Measurements from ENCODE around the gene NLE1. TPM values are rescaled to one million over a fixed set of nuclear protein-coding genes. Genes with fewer than 3 reads are reported as not detected.

NLE1 gene
- total RNA-seq, 2 experiments from 2014 or later = 30.3 to 34.1 TPM

DNA sequence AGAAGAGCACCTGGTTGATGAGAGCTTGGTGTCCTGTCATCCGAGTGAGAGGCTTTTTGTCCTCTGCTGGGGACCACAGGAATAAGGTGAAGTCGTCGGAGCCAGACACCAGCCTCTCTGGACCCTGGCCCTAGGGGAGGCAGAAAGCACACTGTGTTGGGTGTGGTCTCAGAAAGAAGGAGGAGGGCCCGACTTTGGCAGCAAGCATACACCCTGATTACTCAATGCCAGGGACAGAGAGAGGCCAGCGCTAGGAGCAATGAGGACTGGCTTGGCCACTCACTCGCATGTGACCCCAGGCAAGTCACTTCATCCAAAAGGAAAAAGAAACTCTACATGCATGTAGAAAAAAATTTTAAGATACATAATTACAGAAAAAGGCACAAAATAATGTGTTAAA is 6.8 kb downstream of the NLE1 start:
- no peaks in the 10 kb centered on the region for H3K9me2 ChIP-seq (ENCODE audit: insufficient read depth, low read length)
- intact Hi-C loops (cut with micrococcal nuclease; ENCODE audit: unreplicated experiment) = no loop called here
- peaks cover 4% of the 10 kb centered on the region; the same call in 1 of the 2 replicates for H4K20me1 ChIP-seq (ENCODE audit: insufficient read depth, low read length)
- no peak overlapping the region for H3K4me2 ChIP-seq (ENCODE audit: low read length)
- ChIA-PET CTCF (ENCODE audit: unreplicated experiment) (no interaction called here), POLR2A (no interaction called here)
- no peak overlapping the region for H2AFZ ChIP-seq (ENCODE audit: low read length)
- H3K27ac ChIP-seq (ENCODE audit: low read depth, low read length, poor library complexity, severe bottlenecking) = no peak overlapping the region
- no peak for TF ChIP-seq CTCF (conservative IDR thresholded peaks at IDR 0.05; ENCODE audit: low read length)
- no peak for TF ChIP-seq EZH2phosphoT487 (IDR thresholded peaks at IDR 0.05; ENCODE audit: borderline replicate concordance, low read depth, low read length)
- no peaks in the 10 kb centered on the region for H3K9me3 ChIP-seq (ENCODE audit: low read length)
- no peak for DNase-seq (ENCODE audit: low spot score)
- H3K36me3 ChIP-seq (ENCODE audit: insufficient read depth, low read length) = peaks cover 99% of the 10 kb centered on the region
- H3K4me3 ChIP-seq (ENCODE audit: low read depth, low read length, poor library complexity, severe bottlenecking) = no peak overlapping the region
- BruUV-seq (replicated peaks) = no TSS peak
- H3K4me1 ChIP-seq (ENCODE audit: insufficient read depth, low read length, poor library complexity, severe bottlenecking) = peaks cover 8% of the 10 kb centered on the region
- peaks cover 13% of the 10 kb centered on the region for H3K79me2 ChIP-seq (ENCODE audit: insufficient read depth, low read depth, low read length)

DNA sequence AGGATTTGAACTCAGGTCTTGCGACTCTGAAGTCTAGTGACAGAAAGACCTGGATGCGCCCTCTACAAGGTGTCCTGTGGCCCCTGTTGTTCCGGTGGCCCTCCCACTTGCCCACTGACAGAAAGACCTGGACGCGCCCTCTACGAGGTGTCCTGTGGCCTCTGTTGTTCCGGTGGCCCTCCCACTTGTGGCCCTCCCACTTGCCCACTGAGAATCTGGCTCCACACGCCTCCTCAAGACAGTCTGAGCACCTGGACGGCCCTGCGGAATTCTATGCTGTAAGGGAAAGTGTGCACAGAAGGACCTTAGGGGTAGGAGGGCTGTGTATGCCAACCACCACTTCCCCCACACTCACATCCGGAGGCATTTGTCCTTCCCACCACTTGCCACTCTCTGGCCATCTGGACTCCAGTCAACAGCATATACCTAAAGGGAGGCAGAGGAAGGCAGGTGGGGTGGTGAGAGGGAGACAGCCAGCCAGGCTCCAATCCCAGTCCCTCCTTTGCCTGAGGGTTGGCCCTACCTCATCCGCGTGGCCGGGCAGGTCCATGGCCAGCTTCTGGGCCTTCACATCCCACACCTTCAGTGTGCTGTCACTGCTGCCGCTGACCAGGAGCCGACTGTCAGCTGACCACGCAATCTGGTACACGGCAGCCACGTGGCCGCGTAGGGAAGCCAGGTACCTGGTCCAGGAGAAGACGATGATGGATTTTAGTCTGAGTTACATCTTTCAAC is 9.1 kb downstream of the NLE1 start:
- POLR2A ChIA-PET = no interaction called here
- no peaks in the 10 kb centered on the region for H3K9me3 ChIP-seq (ENCODE audit: low read length)
- BruUV-seq (replicated peaks) = no TSS peak
- CTCF ChIA-PET (ENCODE audit: unreplicated experiment) = no interaction called here
- H3K79me2 ChIP-seq (ENCODE audit: insufficient read depth, low read depth, low read length) = no peaks in the 10 kb centered on the region
- H3K9me2 ChIP-seq (ENCODE audit: insufficient read depth, low read length) = no peaks in the 10 kb centered on the region
- H4K20me1 ChIP-seq (ENCODE audit: insufficient read depth, low read length) = no peaks in the 10 kb centered on the region
- intact Hi-C loops (cut with micrococcal nuclease; ENCODE audit: unreplicated experiment) = no loop called here
- no peak overlapping the region for H2AFZ ChIP-seq (ENCODE audit: low read length)
- H3K4me2 ChIP-seq (ENCODE audit: low read length) = no peak overlapping the region
- H3K4me3 ChIP-seq (ENCODE audit: low read depth, low read length, poor library complexity, severe bottlenecking) = no peak overlapping the region
- H3K36me3 ChIP-seq (ENCODE audit: insufficient read depth, low read length) = peaks cover 89% of the 10 kb centered on the region
- no peaks in the 10 kb centered on the region for H3K4me1 ChIP-seq (ENCODE audit: insufficient read depth, low read length, poor library complexity, severe bottlenecking)
- TF ChIP-seq EZH2phosphoT487 (IDR thresholded peaks at IDR 0.05; ENCODE audit: borderline replicate concordance, low read depth, low read length) (no peak), CTCF (conservative IDR thresholded peaks at IDR 0.05; ENCODE audit: low read length) (no peak)
- H3K27ac ChIP-seq (ENCODE audit: low read depth, low read length, poor library complexity, severe bottlenecking) = no peak overlapping the region
- no peak for DNase-seq (ENCODE audit: low spot score)

DNA sequence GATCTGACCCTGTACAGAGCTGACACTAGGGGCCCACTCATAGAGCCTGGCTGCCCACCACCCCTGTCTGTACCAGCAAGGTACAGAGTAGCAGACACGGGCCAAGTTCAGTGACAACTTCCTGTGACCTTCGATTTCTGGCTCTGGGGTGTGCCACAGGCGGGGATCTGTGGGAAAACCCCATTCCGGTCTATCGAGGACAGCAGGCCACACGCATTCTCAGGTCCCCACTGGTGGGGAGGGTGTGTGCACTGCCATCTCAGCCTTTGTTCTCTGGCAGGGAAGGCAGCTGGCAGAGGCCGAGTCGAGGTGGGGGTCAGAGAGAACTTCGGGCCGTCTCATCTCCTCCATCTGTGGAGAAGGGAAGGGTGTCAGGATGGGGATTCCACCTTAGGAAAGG is 10.0 kb downstream of the NLE1 start:
- no peaks in the 10 kb centered on the region for H3K9me2 ChIP-seq (ENCODE audit: insufficient read depth, low read length)
- DNase-seq (ENCODE audit: low spot score) = no peak
- no peaks in the 10 kb centered on the region for H3K4me1 ChIP-seq (ENCODE audit: insufficient read depth, low read length, poor library complexity, severe bottlenecking)
- H3K36me3 ChIP-seq (ENCODE audit: insufficient read depth, low read length) = peaks cover 80% of the 10 kb centered on the region
- ChIA-PET CTCF (ENCODE audit: unreplicated experiment) (no interaction called here), POLR2A (no interaction called here)
- no peak overlapping the region for H3K27ac ChIP-seq (ENCODE audit: low read depth, low read length, poor library complexity, severe bottlenecking)
- H3K4me3 ChIP-seq (ENCODE audit: low read depth, low read length, poor library complexity, severe bottlenecking) = no peak overlapping the region
- no peaks in the 10 kb centered on the region for H3K9me3 ChIP-seq (ENCODE audit: low read length)
- intact Hi-C loops (cut with micrococcal nuclease; ENCODE audit: unreplicated experiment) = no loop called here
- no peak overlapping the region for H2AFZ ChIP-seq (ENCODE audit: low read length)
- H3K4me2 ChIP-seq (ENCODE audit: low read length) = no peak overlapping the region
- H4K20me1 ChIP-seq (ENCODE audit: insufficient read depth, low read length) = no peaks in the 10 kb centered on the region
- no TSS peak for BruUV-seq (replicated peaks)
- TF ChIP-seq EZH2phosphoT487 (IDR thresholded peaks at IDR 0.05; ENCODE audit: borderline replicate concordance, low read depth, low read length) (no peak), CTCF (conservative IDR thresholded peaks at IDR 0.05; ENCODE audit: low read length) (no peak)
- no peaks in the 10 kb centered on the region for H3K79me2 ChIP-seq (ENCODE audit: insufficient read depth, low read depth, low read length)

All from OCI-LY7 (cell line).